ENCODE measurements around the gene SPOP.

The SPOP gene

GRCh38 chr17:49612726-49613125 is 65.2 kb downstream of the SPOP start:
- DNase-seq = no peak

GRCh38 chr17:49610883-49611584 is 66.9 kb downstream of the SPOP start:
- no peak for DNase-seq

- DNase-seq = no peak
Observed at GRCh38 chr17:49604314-49604869, 73.5 kb downstream of the SPOP start.

GRCh38 chr17:49603720-49604119 is 74.2 kb downstream of the SPOP start:
- DNase-seq = no peak

- DNase-seq = no peak
Observed at GRCh38 chr17:49603238-49603637, 74.7 kb downstream of the SPOP start.

GRCh38 chr17:49602783-49603182 is 75.1 kb downstream of the SPOP start:
- no peak for DNase-seq

GRCh38 chr17:49600949-49601348 is 76.9 kb downstream of the SPOP start:
- DNase-seq = no peak

GRCh38 chr17:49598918-49599317 is 79.0 kb downstream of the SPOP start:
- no peak for DNase-seq

- DNase-seq = no peak
Observed at GRCh38 chr17:49597928-49598655, 79.8 kb downstream of the SPOP start.

GRCh38 chr17:49597436-49597835 is 80.5 kb downstream of the SPOP start:
- no peak for DNase-seq

GRCh38 chr17:49596613-49597244 is 81.2 kb downstream of the SPOP start:
- no peak for DNase-seq

GRCh38 chr17:49595980-49596379 is 81.9 kb downstream of the SPOP start:
- no peak for DNase-seq

GRCh38 chr17:49595328-49595727 is 82.6 kb downstream of the SPOP start:
- DNase-seq = no peak

GRCh38 chr17:49592263-49592662 is 85.6 kb downstream of the SPOP start:
- no peak for DNase-seq

- no peak for DNase-seq
Observed at GRCh38 chr17:49590874-49591273, 87.0 kb downstream of the SPOP start.

- DNase-seq = no peak
Observed at GRCh38 chr17:49589577-49589927, 88.3 kb downstream of the SPOP start.

GRCh38 chr17:49588726-49589576 is 88.9 kb downstream of the SPOP start:
- DNase-seq = no peak

GRCh38 chr17:49588312-49588711 is 89.6 kb downstream of the SPOP start:
- DNase-seq = no peak

- DNase-seq = no peak
Observed at GRCh38 chr17:49587366-49588073, 90.4 kb downstream of the SPOP start.

- no peak for DNase-seq
Observed at GRCh38 chr17:49585422-49586027, 92.4 kb downstream of the SPOP start.

- DNase-seq = no peak
Observed at GRCh38 chr17:49583889-49584288, 94.0 kb downstream of the SPOP start.

- no peak for DNase-seq
Observed at GRCh38 chr17:49583226-49583625, 94.7 kb downstream of the SPOP start.

Data from right forelimb (tissue), 1 donor.